ENCODE data around the gene KL. TPM values are rescaled to one million over a fixed set of nuclear protein-coding genes. Genes with fewer than 3 reads are reported as not detected.

The KL gene
- total RNA-seq, 1 donor from 2014 or later: 2.5 TPM

GRCh38 chr13:33087091-33087490 lies 70.9 kb downstream of the KL start:
- DNase-seq: no peak

GRCh38 chr13:33087790-33088189 lies 71.6 kb downstream of the KL start:
- no peak for DNase-seq

GRCh38 chr13:33089311-33089710 lies 73.1 kb downstream of the KL start:
- no peak for DNase-seq

GRCh38 chr13:33090755-33091414 lies 74.7 kb downstream of the KL start:
- DNase-seq: peak; percentile 53

- no peak for DNase-seq
Measured at GRCh38 chr13:33091415-33091774, 75.2 kb downstream of the KL start.

- DNase-seq: no peak
Measured at GRCh38 chr13:33092073-33092987, 76.1 kb downstream of the KL start.

- DNase-seq: peak; percentile 84
Measured at GRCh38 chr13:33096886-33097605, 80.8 kb downstream of the KL start.

GRCh38 chr13:33099860-33100259 lies 83.6 kb downstream of the KL start:
- no peak for DNase-seq

- peak; percentile 25 for DNase-seq
Measured at GRCh38 chr13:33100886-33101285, 84.7 kb downstream of the KL start.

GRCh38 chr13:33101835-33102234 lies 85.6 kb downstream of the KL start:
- no peak for DNase-seq

- DNase-seq: no peak
Measured at GRCh38 chr13:33103457-33103856, 87.2 kb downstream of the KL start.

- DNase-seq: peak; percentile 18
Measured at GRCh38 chr13:33105387-33106005, 89.3 kb downstream of the KL start.

- no peak for DNase-seq
Measured at GRCh38 chr13:33106656-33107360, 90.6 kb downstream of the KL start.

- DNase-seq: no peak
Measured at GRCh38 chr13:33107361-33107760, 91.1 kb downstream of the KL start.

- peak; percentile 28 for DNase-seq
Measured at GRCh38 chr13:33108620-33109019, 92.4 kb downstream of the KL start.

- DNase-seq: peak; percentile 15
Measured at GRCh38 chr13:33109271-33109697, 93.1 kb downstream of the KL start.

- no peak for DNase-seq
Measured at GRCh38 chr13:33109801-33110200, 93.6 kb downstream of the KL start.

GRCh38 chr13:33110386-33110712 lies 94.1 kb downstream of the KL start:
- DNase-seq: no peak

- DNase-seq: peak; percentile 83
Measured at GRCh38 chr13:33110713-33111413, 94.6 kb downstream of the KL start.

- DNase-seq: peak; percentile 95
Measured at GRCh38 chr13:33111414-33112110, 95.3 kb downstream of the KL start.

GRCh38 chr13:33112766-33113165 lies 96.5 kb downstream of the KL start:
- DNase-seq: peak; percentile 48
